ENCODE measurements around the gene IGFALS.
"Not testable (repeated sequence)": the region's sequence is repeated elsewhere in the genome, so short reads cannot be mapped to it uniquely, and the experiment has no call there.

The IGFALS gene

DNA sequence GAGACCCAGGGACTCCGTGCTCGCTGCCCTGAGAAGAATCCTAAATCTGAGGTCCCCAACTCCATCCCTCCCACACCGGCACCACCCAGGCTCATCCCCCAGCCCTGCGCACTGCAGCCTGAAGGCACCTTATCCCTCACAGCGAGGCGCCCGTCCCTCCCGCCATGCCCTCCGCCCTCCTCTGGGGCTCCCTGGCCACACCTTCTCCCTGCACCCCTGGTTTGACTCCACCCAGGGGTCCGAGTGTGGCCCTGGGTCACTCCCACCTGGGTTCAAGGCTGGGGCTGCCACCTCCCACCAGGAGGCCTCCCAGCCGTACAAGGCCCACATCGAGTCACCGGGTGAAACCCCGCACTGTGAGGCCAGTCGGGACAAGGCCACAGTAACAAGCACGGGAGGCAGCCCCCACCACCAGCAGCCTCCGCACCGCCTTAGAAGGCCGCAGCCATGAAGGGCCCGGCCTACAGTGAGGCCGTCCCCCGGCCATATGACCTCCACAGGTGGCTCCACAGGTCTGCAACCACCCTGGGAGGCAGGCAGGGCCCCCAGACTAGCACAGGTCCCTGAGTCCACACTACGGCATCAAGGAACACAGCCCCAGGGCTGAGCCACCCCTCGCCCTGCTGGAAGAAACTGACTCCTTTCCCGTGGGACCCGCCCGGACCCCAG, 24.8 kb upstream of the IGFALS start:
- no peak for DNase-seq (ENCODE audit: low read depth in 1 of 2, low spot score in 1 of 2)

DNA sequence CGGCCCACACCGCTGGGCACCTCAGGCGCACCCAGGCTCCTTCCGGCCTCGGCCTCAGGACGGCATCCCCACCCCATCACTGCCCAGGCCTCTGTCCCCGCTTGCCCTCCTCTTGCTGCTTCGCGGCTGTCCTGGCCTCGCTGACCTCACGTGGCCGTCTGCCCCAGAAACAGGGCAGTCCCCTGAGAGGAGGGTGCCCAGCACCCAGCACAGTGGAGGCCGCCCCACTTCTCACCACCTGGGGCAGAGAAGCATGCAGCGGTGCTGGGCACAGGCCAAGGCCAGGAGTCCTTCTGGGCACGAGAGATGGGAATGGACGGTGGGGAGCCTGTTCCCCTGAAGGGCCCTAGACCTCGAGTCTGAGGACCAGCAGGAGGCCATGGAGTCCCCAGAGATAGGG, 24.2 kb upstream of the IGFALS start:
- no peak for DNase-seq (ENCODE audit: low read depth in 1 of 2, low spot score in 1 of 2)

DNA sequence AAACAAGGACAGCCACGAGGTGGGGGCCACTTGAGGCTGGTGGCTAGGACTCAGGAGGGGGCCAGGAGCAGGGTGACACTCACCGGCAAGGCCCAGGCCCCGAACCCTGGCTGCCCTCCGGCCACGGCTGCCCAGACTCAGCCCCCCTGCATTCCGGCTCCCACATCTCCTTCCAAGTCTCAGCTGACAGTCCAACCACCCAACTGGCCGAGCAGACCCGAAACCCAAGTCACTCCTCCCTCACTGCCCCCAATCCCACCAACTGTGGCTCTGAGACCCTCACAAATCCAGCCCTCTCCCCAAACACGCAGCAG, 23.7 kb upstream of the IGFALS start:
- no peak for DNase-seq (ENCODE audit: low read depth in 1 of 2, low spot score in 1 of 2)

DNA sequence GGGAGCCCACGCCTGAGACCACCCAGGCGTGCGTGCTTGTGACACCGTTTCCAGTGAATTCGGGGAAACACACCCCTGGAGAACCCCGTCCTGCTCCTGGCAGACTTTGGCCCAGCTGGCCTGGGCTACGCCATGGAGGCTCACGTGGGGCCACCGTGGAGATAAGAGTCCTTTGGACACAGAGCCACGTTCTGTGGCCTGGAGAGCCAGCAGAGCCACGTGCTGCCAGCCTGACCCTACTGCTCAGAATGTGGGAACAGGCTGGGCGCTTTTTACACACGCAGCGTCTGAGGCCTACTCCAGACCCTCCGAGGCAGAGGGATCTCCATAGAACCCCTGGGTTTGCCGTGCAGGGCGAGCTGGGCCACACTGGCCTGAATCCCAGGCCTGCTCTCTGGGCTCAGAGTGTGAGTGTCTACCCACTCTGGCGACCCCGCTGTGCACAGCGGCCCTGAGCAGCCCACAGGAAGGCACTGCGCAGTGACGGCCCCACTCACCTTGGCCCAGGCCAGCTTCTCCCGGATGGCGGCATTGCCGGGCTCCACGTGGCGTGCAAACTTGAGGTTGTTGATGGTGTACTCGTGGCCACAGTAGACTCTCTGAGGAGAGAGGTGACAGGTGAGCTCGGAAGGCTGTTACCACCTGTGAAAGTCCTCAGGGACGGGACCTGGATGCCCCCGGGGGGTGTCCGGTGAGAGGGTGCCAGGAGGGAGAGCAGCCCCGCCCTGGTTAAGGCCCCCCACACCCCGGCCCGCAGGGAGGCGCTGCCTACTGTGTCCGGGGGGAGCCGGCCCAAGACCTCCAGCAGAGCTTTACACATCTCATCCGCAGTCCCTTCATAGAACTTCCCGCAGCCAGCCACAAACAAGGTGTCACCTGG, 23.1 kb upstream of the IGFALS start:
- no peak for DNase-seq (ENCODE audit: low read depth in 1 of 2, low spot score in 1 of 2)

DNA sequence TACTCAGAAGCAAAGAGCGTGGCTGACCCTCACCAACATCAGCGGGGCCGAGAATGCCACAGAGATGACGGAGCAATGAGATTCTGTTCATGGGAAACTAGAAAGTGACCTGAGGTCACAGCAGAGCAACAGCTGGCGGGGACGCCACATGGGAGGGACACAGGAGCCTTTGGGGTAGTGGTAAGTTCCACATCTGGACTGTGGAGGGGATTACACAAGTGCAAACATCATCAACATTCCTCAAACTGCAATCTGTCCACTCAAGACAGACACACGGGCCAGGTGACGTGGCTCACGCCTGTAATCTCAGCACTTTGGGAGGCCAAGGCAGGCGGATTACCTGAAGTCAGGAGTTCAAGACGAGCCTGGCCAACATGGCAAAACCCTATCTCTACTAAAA, 22.0 kb upstream of the IGFALS start:
- DNase-seq (ENCODE audit: low read depth in 1 of 2, low spot score in 1 of 2): no peak

DNA sequence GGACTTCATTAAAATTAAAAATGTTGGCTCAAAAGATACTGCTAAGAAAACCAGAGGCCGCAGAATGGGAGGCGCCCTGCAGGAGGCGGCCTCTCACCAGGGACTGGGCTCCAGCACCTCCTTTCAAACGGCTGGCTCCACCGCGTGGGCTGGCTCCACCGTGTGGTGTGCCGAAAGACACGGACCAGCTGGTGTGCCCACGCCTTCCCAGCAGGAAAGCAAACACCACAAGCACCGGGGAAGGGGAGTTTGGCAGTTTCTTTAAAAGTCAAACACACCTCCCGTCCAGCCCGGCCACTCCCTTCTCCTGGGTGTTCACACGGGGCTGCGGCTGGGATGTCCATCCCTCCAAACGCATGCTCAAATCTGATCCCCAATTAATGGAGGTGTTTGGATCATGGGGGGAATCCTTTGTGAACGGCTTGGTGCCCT, 19.2 kb upstream of the IGFALS start:
- DNase-seq (ENCODE audit: low read depth in 1 of 2, low spot score in 1 of 2): peak in 1 of 2 donors; percentile 28

DNA sequence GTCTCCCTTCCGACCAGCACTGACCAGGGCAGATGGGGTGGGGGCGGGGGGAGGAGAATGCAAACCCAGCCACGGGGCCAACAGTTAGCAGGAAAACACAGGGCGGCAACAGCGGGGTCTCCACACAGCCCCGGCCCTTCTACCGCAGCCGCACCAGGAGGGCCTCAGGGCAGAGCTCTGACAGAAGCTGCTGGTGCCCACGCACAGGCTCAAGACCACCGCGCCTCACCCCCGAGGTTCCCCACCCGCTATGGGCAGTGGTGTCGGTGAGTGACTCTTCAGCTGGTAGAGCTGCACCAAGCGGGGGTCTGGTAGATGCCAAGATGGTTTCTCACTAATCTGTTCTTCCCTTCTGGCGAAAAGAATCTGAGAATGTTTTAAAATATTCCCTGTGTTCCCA, 17.0 kb upstream of the IGFALS start:
- DNase-seq (ENCODE audit: low read depth in 1 of 2, low spot score in 1 of 2): no peak

DNA sequence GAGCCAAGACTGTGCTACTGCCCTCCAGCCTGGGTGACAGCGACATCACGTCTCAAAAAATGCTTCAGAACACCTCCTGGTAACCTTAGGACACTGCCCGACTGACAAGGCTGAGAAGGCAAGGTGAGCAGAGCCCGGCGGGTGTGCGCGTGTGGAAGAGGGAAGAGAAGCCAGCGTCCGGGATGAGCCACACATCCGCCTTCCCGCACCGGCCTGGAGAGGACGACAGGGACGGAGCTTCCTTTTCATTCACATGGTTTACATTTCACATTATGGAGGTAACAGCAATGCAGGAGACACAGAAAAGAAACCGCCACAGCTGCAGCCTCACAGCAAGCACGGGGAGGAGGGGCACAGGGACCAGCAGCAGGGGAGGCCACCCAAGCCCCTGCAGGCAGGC, 16.6 kb upstream of the IGFALS start:
- DNase-seq (ENCODE audit: low read depth in 1 of 2, low spot score in 1 of 2): no peak

DNA sequence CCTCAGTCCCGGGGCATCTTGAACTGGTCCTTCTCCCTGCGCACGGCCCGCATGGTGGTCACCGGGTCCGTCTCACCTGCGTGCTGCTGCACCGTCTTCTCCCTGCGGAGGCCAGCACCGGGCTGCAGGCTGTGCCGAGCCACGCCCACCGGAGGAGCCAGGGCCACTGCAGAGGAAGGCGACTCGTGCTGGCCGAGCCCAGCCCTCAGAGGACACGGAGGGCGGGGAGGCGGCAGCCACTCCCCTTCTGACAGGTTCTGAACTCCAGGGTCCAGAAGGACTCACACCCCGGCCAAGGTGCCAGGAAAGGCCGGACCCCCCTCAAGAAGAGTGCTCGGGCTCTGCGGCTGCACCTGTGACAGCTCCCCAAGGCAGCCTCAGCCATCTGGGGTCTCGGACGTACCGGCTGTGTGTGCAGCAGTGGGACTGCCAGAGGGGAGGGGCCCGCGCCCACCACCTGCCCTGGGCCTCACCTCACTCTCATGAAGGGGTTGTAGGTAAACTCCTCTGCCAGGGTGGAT, 15.8 kb upstream of the IGFALS start:
- no peak for DNase-seq (ENCODE audit: low read depth in 1 of 2, low spot score in 1 of 2)

DNA sequence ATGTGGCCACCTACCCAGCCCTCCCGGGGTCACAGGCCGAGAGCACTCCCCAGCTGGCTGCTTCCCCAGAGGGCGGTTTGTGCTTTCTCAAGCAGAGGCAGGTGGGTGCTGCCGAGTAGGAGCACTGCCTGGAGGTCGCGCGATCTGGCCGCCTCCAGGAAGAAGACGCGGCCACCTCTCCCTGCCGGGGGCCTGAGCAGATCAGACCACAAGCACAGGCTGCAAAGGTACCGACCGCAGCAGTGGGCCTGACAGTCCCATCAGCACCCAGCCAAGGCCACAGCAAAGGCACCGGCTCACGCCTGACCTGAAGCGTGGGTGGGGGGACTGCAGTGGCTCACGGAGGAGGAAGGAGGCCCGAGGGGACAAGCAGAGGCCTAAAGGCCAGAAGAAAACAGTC, 15.2 kb upstream of the IGFALS start:
- DNase-seq (ENCODE audit: low read depth in 1 of 2, low spot score in 1 of 2): no peak

DNA sequence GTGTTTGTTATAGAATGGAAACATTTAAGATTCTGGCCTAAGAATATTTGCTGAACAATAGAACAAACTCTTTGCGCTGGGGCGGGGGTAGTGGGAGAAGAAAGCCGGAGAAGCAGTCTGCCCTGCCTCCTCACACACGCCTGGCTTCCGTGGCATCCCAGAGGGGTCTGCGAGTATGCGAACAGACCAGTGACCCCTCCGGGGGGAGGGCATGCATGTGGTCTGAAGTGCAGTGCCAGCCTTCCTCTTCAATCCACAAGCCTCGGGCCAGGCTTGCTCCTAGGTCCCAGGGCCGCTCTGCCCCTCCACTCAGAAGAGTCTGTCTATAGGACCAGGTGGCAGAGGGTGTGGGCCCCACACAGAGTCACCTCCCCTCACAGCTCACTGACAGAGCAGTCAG, 14.1 kb upstream of the IGFALS start:
- no peak for DNase-seq (ENCODE audit: low read depth in 1 of 2, low spot score in 1 of 2)

DNA sequence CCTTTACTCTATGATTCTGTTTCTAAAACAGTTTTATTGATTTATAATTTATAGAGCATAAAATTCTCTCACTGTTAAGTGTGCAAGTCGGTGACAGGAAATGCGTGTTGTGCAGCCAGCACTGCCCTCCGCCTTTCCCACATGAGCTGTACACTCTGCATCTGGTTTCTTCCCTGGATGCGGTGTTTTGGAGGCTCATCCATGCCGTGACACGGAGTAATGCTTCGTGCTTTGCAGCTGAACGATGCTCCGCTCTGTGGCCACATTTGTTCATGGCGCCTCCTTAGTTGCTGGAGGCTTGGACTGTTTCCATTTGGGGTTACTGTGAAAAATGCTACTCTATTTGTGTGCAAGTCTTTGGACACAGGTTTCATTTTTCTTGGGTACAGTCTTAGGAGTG, 7.2 kb upstream of the IGFALS start:
- no peak for DNase-seq (ENCODE audit: low read depth in 1 of 2, low spot score in 1 of 2)

DNA sequence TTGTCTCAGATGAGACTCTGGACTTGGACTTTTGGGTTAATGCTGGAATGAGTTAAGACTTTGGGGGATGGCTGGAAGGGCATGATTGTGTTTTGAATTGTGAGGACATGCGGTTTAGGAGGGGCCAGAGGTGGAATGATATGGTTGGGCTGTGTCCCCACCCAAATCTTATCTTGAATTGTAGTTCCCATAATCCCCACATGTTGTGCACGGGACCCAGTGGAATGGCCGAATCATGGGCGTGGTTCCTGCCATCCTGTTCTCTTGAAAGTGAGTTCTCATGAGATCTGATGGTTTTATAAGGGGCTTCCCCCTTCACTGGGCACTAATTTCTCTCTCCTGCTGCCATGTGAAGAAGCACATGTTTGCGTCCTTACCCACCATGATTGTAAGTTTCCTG, 5.8 kb upstream of the IGFALS start:
- not testable (repeated sequence) for DNase-seq (ENCODE audit: low read depth in 1 of 2, low spot score in 1 of 2)

DNA sequence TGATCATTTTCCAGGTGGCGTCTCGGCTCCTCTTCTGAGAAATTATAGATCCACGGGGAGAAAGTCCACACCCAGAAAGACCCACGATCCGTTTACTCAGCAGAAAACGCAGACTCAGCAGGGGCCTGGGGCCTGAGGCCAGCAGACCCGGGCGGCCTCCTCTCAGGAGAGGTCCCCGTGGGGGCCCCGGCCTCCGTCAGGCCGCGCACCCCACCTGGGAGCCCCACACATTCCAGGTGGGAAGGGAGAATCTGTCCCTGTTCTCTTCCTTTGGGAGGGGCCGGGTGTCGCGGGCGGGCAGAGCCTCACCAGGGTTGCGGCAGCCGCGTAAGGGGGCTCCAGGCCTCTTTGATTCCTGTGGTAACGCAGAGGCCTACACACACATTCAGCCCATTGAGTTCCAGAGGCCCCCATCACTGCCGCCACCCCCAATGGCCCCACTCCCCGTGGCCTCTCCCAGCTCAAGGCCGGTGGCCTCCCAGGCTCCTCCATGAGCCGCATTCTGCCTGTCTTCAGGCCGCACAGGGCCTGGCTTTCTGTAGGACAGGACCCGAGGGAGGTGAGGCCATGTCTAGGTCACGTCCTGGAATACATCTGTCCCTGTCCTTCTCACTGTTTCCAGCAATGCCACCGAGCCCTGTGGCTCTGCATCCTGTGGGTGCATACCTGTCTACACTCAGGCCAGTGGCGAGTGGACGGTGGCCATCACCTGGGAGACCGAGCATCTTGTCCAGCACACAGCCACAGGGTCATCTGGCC, 1.6 kb upstream of the IGFALS start:
- DNase-seq (ENCODE audit: low read depth in 1 of 2, low spot score in 1 of 2): no peak

DNA sequence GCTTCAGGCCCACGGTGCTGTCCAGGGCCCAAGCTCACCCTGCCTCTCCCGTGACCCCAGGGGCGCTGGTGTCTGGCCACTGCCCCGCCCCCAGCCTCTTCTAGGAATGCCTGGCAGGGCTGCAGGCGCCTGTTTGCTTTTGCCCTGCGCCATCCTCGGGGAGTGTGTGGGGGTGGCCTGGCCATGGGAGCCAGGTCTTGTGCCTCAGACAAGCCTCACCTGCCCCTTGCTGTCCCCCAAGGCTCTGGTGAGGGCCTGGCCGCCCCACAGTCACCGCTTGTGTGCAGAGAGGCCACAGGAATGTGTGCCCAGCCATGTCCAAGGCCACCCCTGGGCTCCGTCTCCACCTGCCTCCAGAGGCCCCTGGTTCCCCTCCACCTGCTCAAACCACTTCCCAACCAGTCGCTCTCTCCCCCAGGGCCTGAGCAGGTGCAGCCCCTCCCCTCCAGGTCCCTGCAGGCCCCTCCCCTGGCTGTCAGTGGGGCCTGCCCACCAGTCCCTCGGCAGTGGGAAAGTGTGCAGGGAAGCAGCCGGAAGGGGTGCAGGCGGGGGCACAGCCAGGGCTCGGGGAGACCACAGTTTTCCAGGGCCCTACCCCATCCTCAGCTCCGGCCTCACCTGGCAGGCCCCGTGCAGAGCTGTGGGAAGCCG, 841 bp upstream of the IGFALS start:
- DNase-seq (ENCODE audit: low read depth in 1 of 2, low spot score in 1 of 2): no peak

DNA sequence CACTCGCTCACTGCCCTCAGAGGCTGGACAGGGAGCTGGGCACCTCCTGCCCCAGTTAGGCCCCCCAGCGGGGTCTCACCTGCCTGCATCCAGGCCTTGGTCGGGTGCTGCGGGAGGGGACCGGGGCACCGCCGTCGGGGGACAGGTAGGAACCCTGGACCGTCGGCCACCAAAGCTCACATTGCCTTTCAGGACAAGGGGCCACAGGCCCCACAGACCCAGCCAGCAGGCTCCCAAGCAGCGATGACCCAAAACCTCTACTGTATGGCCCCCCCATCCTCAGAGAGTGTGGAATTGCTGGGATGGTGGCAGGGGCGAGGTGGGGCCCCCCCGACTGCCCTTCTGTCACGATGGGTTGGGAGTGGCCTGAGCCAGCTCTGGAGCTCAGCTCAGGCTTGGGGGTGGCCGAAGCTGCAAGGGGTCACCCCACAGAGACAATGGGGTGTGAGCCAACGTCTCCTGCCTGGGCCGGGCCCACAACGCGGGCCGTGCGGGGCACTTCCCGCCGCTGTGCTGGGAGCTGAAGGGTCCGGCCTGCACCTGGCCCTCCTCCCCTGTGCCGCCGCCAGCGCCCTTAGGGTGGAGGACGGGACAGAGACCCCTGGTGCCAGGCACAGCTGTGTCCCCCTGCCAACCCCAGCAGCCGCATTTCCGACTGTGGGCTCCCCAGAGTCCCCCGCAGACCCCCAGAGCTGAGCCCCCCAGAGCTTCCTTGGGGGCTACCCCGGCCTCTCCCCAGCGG, 498 bp downstream of the IGFALS start:
- no peak for DNase-seq (ENCODE audit: low read depth in 1 of 2, low spot score in 1 of 2)

DNA sequence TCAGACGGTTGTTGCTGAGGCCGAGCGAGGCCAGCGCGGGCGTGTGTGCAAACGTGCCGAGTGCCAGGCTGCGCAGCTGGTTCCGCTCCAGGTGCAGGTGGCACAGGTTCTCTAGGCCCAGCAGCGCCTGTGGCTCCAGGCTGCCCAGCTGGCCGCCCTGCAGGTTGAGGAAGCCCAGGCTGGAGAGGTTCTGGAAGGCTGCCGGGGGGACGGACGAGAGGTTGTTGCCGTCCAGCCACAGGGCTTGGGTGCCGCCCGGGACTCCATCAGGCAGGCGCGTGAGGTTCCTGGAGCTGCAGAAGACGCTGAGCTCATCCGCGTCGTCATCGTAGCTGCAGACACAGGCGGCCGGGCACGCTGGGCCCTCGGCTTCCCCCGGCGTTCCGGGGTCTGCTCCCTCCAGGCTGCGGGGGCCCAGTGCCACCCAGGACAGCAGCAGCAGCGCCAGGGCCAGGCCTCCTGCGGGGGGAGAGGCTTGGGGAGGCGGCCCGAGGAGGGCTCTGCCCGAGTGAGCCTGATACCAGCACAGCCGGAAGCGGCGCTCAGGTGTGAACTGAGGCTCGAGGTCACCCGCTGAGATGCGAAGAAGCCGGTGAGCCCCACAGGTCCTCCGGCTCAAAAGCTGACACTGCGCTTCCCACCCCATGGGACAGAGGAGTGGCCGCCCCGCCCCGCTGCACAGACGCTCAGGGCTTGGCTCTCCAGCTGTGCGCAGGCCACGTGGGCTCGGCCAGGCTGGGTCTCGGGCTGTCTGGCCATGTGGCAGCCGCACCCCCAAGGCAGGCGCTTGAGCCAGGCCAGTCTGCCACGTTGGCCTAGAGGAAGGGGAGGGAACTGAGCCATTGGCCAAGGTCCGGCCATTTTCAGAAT, 1.3 kb downstream of the IGFALS start:
- DNase-seq (ENCODE audit: low read depth in 1 of 2, low spot score in 1 of 2): no peak

DNA sequence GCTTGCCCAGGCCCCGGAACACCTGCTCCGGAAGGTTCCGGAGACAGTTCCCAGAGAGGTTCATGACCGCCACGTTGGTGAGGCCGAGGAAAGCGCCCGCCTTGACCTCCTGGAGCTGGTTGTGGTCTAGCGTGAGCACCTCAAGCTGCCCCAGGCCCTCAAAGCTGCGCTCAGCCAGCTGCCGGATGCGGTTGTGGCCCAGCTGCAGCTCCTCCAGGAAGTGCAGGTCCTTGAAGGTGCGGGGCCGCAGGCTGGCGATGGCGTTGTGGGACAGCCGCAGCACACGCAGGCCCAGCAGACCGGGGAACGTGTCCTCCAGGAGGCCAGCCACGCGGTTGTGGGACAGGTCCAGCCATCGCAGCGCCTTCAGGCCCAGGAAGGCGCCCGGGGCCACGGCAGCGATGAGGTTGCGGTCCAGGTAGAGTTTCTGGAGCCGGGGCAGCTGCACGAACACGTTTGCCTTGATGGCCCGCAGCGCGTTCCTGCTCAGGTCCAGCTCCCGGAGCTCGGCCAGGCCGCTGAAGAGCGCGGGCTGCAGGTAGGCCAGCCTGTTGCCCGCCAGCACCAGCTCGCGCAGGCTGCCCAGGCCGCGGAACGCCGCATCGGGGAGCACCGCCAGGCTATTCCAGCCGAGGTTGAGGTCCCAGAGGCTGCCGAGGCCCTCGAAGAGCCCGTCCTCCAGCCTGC, 2.1 kb downstream of the IGFALS start:
- DNase-seq (ENCODE audit: low read depth in 1 of 2, low spot score in 1 of 2): no peak

DNA sequence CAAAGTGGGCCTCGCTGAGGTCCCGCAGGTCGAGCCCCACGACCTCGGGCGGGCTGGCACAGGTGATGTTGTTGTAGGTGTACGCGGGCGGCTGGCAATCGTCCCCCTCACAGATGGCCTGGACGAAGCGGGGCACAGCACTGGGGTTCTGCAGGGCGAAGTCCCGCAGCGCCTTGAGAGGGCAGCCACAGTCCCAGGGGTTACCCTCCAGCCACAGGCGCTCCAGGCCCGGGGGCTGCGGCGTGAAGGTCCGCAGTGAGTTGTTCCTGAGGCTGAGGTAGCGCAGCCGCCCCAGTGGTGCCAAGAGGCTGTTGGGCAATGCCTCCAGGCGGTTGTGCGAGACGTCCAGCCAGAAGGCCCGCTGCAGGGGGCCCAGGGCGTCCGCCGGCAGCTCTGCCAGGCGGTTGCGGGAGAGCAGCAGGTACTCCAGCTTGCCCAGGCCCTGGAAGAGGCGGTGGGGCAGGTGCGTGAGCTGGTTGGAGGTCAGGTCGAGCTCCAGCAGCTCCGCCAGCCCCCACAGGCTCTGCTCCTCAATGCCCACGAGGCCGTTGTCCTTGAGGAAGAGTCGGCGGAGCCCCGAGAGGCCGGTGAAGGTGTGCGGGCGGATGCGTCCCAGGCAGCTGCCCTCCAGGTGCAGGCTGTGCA, 2.8 kb downstream of the IGFALS start:
- DNase-seq (ENCODE audit: low read depth in 1 of 2, low spot score in 1 of 2): no peak

Measured in stimulated activated CD4-positive, alpha-beta T cell treated with anti-CD3 and anti-CD28 coated beads, Interleukin-15, amount 100 ng/mL, for 1 hour (primary cell).